ENCODE data around the gene ENTPD6.

ENTPD6 gene

DNA sequence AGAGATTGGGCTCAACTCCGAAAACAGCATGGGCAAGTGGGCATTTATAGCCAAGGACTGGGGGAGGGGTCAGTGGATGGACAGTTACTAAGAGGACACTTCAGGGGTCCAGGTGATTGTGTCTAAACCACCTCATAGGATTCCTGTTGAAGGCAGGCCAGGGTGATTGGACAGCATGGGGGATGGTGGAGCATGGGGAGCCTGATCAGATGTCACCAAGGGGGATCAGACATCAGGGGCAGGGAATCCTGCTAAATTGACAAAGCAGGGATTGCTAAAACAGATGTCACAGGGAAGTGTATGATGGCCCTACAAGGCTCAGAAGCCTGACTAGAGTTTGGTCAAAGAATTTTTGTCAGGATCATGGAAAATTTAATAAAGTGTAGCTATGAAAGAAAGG, 49.9 kb downstream of the ENTPD6 start:
- DNase-seq = no peak

GRCh38 chr20:25246182-25246999, 50.9 kb downstream of the ENTPD6 start:
- DNase-seq = no peak

GRCh38 chr20:25247000-25247517, 51.5 kb downstream of the ENTPD6 start:
- DNase-seq = no peak

DNA sequence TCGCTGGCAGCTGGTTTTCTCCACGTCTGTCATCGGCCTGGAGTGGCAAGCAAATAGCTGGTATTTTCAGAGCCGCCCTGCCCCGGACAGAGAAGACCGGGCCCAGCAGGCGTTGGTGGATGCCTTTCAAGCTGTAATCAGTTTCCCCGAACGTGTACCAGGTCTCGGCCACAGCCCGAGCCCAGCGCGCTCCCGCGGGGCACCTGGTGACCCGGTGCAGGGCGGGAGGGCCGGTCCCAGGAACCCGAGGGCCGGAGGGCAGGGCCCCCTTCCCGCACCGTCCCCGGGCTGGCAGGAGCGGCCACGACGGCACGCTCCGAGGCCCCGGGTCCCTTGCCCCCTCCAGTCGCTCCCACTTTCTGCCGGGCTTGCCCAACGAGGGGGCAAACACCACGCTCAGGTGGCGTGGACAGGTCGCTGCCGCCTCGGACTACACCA, 52.0 kb downstream of the ENTPD6 start:
- no peak for DNase-seq

DNA sequence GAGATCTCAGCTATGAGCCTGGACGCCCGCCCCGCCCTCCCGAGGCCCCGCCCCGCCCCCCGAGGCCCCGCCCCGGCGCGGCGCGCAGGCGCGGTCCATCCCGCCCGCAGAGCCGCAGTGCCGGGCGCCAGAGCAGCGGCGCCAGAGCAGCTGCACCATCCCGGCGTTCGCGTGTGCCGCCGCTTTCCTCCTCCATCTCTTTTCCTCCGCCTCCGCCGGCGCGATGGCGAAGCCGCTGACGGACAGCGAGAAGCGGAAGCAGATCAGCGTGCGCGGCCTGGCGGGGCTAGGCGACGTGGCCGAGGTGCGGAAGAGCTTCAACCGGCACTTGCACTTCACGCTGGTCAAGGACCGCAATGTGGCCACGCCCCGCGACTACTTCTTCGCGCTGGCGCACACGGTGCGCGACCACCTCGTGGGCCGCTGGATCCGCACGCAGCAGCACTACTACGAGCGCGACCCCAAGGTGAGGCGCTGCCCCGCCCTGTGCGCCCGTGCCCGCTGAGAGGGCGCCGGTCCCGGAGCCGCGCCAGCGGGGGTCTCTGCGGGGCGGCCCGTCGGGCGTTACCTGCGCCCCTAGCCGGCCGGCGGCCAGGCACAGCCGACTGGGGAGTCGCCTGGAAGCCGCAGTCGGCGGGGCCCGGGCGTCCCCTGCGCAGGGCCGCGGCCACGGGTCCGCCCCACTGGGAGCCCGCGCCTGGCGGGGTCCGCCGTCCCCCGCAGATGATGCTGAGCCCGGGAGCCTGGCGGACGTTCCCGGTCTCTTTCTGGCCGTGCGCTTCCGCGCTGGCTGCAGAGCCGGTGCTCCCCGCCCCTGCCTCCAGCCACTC, 52.7 kb downstream of the ENTPD6 start, which contains the start of gene PYGB:
Gene PYGB, plus strand, starts transcription at position 130 of the 830 bp plus-strand sequence. Its CDS starts 94 bp downstream, at position 224.
- peak; percentile 70 for DNase-seq

DNA sequence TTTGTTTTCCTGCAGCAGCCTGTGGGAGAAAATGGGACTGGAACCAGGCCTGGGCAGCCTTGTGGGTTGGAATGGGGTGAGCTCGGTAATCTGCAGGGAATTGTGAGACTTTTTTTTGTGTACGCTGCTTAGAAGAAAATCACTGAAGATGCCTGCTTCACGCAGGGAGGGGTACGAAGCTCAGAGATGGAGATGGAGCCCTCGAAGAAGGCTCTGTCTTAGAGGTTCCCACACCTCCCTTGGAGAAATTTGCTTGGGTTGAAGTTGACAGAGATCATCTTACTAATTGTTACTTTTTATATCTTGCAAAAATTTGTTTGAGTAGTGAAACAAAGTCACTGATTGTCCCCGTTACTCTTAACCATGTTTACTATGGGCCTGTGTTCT, 53.3 kb downstream of the ENTPD6 start:
- DNase-seq = no peak

DNA sequence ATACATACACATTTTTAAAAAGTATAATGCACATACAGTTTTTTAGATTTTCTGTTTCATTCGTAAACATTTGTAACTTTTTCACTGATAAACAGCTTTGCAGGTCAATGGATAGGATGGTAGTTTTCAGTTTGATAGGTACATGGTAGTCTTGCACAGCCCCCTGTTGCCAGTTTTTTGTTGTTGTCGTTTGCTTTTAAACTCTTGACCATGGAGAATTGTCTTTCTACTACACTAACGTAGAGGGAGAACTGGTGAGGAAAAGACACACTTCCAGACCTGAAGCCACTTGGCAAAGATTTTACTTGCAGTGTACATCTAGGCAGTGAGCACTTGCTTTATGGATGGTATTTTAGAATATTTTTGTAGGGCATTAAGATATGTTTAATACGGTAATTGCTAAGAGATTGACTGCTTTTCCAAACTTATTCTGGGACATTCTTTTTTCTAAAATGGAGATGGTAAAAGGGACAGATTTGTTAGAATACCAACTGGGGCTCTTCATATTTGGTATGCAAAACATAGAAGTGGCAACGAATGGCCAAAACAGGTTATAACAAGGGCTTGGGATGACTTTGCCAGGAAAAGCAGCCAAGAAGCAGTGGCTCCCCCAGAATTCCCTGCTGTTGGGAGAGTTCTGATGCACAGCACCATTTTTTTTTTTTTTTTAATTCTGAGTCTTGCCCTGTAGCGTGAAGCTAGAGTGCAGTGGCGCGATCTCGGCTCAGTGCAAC, 53.9 kb downstream of the ENTPD6 start:
- no peak for DNase-seq

- DNase-seq = no peak
These were observed 55.0 kb downstream of the ENTPD6 start for GRCh38 chr20:25250508-25250907.

- DNase-seq = no peak
These were observed 55.5 kb downstream of the ENTPD6 start for GRCh38 chr20:25251019-25251418.

DNA sequence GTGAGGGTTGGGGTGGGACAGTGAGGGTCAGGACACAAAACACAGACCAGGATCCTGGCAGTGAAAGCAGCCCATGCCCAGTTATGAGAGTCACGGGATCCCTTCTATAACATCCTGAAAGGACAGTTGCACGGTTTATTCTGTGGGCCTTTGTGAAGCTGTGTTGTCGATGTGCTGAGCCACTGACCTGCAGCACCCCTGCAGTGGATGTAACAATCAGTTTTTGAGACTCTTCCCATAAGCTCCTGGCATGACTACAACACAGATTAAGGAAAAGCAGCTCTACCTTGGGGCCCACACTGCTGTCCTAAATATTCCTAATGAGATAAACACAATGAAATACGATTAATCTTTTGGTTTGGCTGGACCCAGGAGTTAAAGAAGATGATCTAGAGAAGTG, 56.0 kb downstream of the ENTPD6 start:
- no peak for DNase-seq

- DNase-seq = no peak
These were observed 56.7 kb downstream of the ENTPD6 start for GRCh38 chr20:25252230-25252651.

GRCh38 chr20:25252686-25253421, 57.3 kb downstream of the ENTPD6 start:
- DNase-seq = no peak

DNA sequence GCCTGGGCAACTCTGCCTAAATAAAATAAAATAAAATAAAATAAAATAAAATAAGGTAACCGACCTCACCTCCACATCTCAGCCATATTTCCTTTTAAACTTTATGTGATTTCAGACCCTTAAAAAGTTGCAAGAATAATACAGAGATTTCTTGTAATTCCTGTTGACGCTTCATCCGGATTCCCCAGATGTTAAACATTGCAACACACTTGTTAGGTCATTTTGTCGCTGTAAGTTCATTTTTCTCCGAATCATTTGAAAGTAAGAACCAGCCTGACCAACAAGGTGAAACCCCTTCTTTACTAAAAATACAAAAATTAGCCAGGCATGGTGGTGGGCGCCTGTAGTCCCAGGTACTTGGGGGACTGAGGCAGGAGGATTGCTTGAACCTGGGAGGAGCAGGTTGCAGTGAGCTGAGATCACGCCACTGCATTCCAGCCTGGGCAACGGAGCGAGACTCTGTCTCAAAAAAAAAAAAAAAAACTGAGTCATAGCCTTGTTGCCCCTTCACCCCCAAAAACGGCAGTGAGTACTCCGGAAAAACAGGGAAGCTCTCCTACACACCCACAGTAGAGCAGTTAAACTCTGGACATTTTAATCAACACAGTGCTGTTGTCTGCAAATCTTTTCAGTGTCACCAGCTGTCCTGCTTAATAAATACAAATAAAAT, 58.2 kb downstream of the ENTPD6 start:
- DNase-seq = no peak

- no peak for DNase-seq
These were observed 59.1 kb downstream of the ENTPD6 start for GRCh38 chr20:25254571-25254970.

DNA sequence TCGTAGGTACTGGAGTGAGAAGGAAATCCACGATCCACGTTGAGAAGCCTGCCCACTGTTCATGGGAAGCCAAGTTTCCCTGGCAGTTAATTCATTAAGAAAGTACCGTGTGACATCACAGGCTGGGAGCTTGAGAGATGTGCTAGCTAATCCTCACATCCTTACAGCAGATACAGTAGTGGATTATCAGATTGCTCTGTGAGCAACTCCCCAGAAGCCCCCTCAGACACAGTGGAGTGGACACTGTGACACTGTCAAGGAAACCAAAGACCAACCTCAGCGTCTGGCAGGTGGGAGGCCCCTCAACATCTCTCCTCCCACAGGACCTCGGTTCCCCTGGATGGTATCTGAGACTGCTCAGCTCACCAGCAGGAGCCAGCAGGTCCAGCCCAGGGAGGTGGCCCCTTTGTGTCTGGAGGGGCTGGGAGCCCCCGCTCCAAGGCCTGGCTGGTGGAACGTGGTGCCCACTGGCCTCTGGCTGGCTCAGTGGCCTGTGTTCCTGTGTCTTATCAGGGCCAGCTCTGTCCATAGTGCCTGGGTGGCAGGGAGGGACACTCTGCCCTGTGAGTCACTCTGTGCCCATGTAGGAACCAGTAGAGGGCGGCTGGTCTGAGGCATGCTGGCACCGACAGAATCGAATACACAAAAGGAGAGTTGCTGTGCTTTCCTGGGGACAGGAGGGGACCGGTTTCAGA, 59.6 kb downstream of the ENTPD6 start:
- no peak for DNase-seq

- no peak for DNase-seq
These were observed 60.8 kb downstream of the ENTPD6 start for GRCh38 chr20:25256226-25256859.

GRCh38 chr20:25257130-25257529, 61.6 kb downstream of the ENTPD6 start:
- DNase-seq = no peak

- DNase-seq = no peak
These were observed 62.4 kb downstream of the ENTPD6 start for GRCh38 chr20:25257756-25258475.

GRCh38 chr20:25258476-25258805, 62.9 kb downstream of the ENTPD6 start:
- no peak for DNase-seq

DNA sequence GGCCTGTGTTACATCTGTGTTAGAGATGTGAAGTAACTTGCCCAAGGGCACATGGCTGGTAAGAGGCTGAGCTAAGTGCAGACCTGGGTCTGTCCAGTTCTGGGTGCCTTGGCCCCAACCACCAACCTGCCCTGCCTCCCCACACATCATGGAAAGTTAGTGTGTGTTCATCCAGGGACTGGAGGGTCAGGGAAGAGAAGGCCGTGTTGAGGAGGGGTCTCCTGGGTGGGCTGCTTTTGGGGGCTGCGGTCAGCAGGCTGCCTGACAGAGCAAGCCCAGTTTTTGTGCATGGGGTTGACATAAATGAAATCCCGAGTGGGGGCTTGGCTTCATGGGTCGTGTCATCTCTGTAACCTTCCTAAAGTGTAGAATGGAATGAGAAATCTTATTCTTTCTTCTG, 63.3 kb downstream of the ENTPD6 start:
- DNase-seq = no peak

Data from NCI-H774 (cell line).